HEK293 (cell line): ENCODE results near the gene ALDH7A1.

Experiments used
- GLIS1 ChIP-seq: fragments of 450-650 bp; formaldehyde crosslinking; IDR thresholded peaks from 2 replicates; pipeline ENCODE4 v1.5.1; 2016; ENCODE audit warnings: missing biosample characterization, missing genetic modification characterization
- KLF8 ChIP-seq: fragments of 450-650 bp; formaldehyde crosslinking; IDR thresholded peaks from 2 replicates; pipeline ENCODE4 v1.5.1; 2016; ENCODE audit warnings: missing biosample characterization, missing genetic modification characterization
- RBAK ChIP-seq: fragments of 450-650 bp; formaldehyde crosslinking; IDR thresholded peaks from 2 replicates; pipeline ENCODE4 v1.5.1; 2016; ENCODE audit warnings: missing biosample characterization, missing genetic modification characterization
- REPIN1 ChIP-seq: fragments of 450-650 bp; formaldehyde crosslinking; IDR thresholded peaks from 2 replicates; pipeline ENCODE4 v1.5.1; 2017; ENCODE audit warnings: missing biosample characterization, missing genetic modification characterization, low read depth
- ZBTB7A ChIP-seq: fragments of 450-650 bp; formaldehyde crosslinking; IDR thresholded peaks from 2 replicates; pipeline ENCODE4 v1.5.1; 2016; ENCODE audit warnings: low read depth, missing biosample characterization, missing genetic modification characterization
- ZNF23 ChIP-seq: fragments of 450-650 bp; formaldehyde crosslinking; IDR thresholded peaks from 2 replicates; pipeline ENCODE4 v1.5.1; 2016; ENCODE audit warnings: missing biosample characterization, missing genetic modification characterization, borderline replicate concordance
- ZNF785 ChIP-seq: fragments of 450-650 bp; formaldehyde crosslinking; IDR thresholded peaks from 2 replicates; pipeline ENCODE4 v1.5.1; 2016; ENCODE audit warnings: missing biosample characterization, missing genetic modification characterization
- TF ChIP-seq, protein P1 (sequence below): fragments of 450-650 bp; formaldehyde crosslinking; IDR thresholded peaks from 2 replicates; pipeline ENCODE4 v1.5.1; 2016; ENCODE audit warnings: missing biosample characterization, missing genetic modification characterization
- TF ChIP-seq, protein P2 (sequence below): fragments of 450-650 bp; formaldehyde crosslinking; IDR thresholded peaks from 2 replicates; pipeline ENCODE4 v1.5.1; 2016; ENCODE audit warnings: missing biosample characterization, missing genetic modification characterization
- TF ChIP-seq, protein P3 (sequence below): fragments of 450-650 bp; formaldehyde crosslinking; IDR thresholded peaks from 2 replicates; pipeline ENCODE4 v1.5.1; 2016; ENCODE audit warnings: missing biosample characterization, missing genetic modification characterization
- TF ChIP-seq, protein P4 (sequence below): fragments of 450-650 bp; formaldehyde crosslinking; IDR thresholded peaks from 2 replicates; pipeline ENCODE4 v1.5.1; 2016; ENCODE audit warnings: missing biosample characterization, missing genetic modification characterization, low read depth

DNA sequence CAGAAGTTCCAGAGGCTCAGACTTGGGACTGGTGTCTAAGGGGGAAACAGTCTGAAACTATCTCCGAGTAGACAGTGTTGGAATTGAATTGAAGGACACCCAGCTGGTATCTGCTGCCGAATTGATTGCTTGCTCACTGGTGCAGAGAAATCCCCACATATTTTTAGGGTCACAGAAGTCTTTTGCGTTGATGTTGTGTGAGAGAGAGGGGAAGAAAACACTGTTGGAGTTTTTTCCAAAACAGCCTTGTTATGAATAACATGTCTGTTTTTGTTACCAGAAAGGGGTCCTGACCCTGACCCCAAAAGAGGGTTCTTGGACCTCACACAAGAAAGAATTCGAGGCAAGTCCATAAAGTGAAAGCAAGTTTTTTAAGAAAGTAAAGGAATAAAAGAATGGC is 81.3 kb downstream of the ALDH7A1 start:
- TF ChIP-seq ZBTB7A (tag by site-specific recombination): no peak
- TF ChIP-seq REPIN1: no peak
- TF ChIP-seq, protein P1, sequence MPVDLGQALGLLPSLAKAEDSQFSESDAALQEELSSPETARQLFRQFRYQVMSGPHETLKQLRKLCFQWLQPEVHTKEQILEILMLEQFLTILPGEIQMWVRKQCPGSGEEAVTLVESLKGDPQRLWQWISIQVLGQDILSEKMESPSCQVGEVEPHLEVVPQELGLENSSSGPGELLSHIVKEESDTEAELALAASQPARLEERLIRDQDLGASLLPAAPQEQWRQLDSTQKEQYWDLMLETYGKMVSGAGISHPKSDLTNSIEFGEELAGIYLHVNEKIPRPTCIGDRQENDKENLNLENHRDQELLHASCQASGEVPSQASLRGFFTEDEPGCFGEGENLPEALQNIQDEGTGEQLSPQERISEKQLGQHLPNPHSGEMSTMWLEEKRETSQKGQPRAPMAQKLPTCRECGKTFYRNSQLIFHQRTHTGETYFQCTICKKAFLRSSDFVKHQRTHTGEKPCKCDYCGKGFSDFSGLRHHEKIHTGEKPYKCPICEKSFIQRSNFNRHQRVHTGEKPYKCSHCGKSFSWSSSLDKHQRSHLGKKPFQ (tag by site-specific recombination): no peak
- no peak for TF ChIP-seq GLIS1 (tag by site-specific recombination)
- TF ChIP-seq ZNF23 (tag by site-specific recombination): no peak
- TF ChIP-seq, protein P2, sequence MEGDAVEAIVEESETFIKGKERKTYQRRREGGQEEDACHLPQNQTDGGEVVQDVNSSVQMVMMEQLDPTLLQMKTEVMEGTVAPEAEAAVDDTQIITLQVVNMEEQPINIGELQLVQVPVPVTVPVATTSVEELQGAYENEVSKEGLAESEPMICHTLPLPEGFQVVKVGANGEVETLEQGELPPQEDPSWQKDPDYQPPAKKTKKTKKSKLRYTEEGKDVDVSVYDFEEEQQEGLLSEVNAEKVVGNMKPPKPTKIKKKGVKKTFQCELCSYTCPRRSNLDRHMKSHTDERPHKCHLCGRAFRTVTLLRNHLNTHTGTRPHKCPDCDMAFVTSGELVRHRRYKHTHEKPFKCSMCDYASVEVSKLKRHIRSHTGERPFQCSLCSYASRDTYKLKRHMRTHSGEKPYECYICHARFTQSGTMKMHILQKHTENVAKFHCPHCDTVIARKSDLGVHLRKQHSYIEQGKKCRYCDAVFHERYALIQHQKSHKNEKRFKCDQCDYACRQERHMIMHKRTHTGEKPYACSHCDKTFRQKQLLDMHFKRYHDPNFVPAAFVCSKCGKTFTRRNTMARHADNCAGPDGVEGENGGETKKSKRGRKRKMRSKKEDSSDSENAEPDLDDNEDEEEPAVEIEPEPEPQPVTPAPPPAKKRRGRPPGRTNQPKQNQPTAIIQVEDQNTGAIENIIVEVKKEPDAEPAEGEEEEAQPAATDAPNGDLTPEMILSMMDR: no peak
- no peak for TF ChIP-seq ZNF785 (tag by site-specific recombination)
- TF ChIP-seq KLF8 (tag by site-specific recombination): no peak
- TF ChIP-seq, protein P3, sequence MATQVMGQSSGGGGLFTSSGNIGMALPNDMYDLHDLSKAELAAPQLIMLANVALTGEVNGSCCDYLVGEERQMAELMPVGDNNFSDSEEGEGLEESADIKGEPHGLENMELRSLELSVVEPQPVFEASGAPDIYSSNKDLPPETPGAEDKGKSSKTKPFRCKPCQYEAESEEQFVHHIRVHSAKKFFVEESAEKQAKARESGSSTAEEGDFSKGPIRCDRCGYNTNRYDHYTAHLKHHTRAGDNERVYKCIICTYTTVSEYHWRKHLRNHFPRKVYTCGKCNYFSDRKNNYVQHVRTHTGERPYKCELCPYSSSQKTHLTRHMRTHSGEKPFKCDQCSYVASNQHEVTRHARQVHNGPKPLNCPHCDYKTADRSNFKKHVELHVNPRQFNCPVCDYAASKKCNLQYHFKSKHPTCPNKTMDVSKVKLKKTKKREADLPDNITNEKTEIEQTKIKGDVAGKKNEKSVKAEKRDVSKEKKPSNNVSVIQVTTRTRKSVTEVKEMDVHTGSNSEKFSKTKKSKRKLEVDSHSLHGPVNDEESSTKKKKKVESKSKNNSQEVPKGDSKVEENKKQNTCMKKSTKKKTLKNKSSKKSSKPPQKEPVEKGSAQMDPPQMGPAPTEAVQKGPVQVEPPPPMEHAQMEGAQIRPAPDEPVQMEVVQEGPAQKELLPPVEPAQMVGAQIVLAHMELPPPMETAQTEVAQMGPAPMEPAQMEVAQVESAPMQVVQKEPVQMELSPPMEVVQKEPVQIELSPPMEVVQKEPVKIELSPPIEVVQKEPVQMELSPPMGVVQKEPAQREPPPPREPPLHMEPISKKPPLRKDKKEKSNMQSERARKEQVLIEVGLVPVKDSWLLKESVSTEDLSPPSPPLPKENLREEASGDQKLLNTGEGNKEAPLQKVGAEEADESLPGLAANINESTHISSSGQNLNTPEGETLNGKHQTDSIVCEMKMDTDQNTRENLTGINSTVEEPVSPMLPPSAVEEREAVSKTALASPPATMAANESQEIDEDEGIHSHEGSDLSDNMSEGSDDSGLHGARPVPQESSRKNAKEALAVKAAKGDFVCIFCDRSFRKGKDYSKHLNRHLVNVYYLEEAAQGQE (tag by site-specific recombination): no peak
- TF ChIP-seq, protein P4, sequence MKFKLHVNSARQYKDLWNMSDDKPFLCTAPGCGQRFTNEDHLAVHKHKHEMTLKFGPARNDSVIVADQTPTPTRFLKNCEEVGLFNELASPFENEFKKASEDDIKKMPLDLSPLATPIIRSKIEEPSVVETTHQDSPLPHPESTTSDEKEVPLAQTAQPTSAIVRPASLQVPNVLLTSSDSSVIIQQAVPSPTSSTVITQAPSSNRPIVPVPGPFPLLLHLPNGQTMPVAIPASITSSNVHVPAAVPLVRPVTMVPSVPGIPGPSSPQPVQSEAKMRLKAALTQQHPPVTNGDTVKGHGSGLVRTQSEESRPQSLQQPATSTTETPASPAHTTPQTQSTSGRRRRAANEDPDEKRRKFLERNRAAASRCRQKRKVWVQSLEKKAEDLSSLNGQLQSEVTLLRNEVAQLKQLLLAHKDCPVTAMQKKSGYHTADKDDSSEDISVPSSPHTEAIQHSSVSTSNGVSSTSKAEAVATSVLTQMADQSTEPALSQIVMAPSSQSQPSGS (tag by site-specific recombination): no peak
- no peak for TF ChIP-seq RBAK (tag by site-specific recombination)
